B cell (primary cell): Measurements from ENCODE around the gene TFCP2. TPM values are rescaled to one million over a fixed set of nuclear protein-coding genes. Genes with fewer than 3 reads are reported as not detected.

Source experiments
- ATAC-seq: fragments of 200-7000 bp; cut with Tn5 transposase; one replicate; pipeline ENCODE4 v1.10.0; 2021; ENCODE audit warnings: low read depth, mild to moderate bottlenecking, moderate number of reproducible peaks, moderate library complexity
- CTCF ChIA-PET: fragments of 350-600 bp; sonication (Branson Sonifier 250); formaldehyde crosslinking; loops from one replicate; lab custom pipeline; 2021; ENCODE audit warnings: antibody characterized with exemption, inconsistent platforms; lab: Charles Lee
- POLR2A ChIA-PET: fragments of 350-600 bp; sonication (Branson Sonifier 250); formaldehyde crosslinking; loops from one replicate; lab custom pipeline; 2021; ENCODE audit warnings: antibody characterized with exemption; lab: Charles Lee
- DNase-seq: peaks from one replicate; pipeline ENCODE4 v3.0.0; 2013
- H2AFZ ChIP-seq: 2 replicates; pipeline ENCODE4 v1.6.1; 2012; ENCODE audit warnings: mild to moderate bottlenecking, low read depth, low read length; ENCODE audit not compliant: insufficient read depth, poor library complexity, severe bottlenecking
- H3K27ac ChIP-seq, 2 donors: 1 replicate in 1 of 2; 2 replicates in 1 of 2; pipeline ENCODE4 v1.5.1; 2012 to 2013; ENCODE audit warnings: low read length in 2 of 2, mild to moderate bottlenecking in 2 of 2, moderate library complexity in 1 of 2
- H3K27me3 ChIP-seq, 4 experiments: fragments of 200-600 bp in 1 of 4; sonication (generic) in 1 of 4; replicated peaks in 1 of 4; 1 replicate in 2 of 4; 2 replicates in 2 of 4; pipeline versions ENCODE4 v1.6.1 to v1.7.0; 2013 to 2016; ENCODE audit warnings: low read length in 3 of 4, mild to moderate bottlenecking in 2 of 4, mixed read lengths in 1 of 4, moderate library complexity in 1 of 4; ENCODE audit not compliant: insufficient read depth in 4 of 4, control insufficient read depth in 3 of 4; ENCODE audit errors: control extremely low read depth in 1 of 4
- H3K36me3 ChIP-seq, 2 experiments: replicated peaks in 1 of 2; 1 replicate in 1 of 2; 2 replicates in 1 of 2; pipeline versions ENCODE4 v1.6.1 to v1.7.1; 2013; ENCODE audit warnings: low read length in 1 of 2; ENCODE audit not compliant: insufficient read depth in 2 of 2, control insufficient read depth in 1 of 2; ENCODE audit errors: control extremely low read depth in 1 of 2, extremely low read depth in 1 of 2
- H3K4me1 ChIP-seq, 2 donors: fragments of 200-600 bp in 1 of 2; sonication (generic) in 1 of 2; 1 replicate in 1 of 2; 2 replicates in 1 of 2; pipeline versions ENCODE4 v1.5.1 to v1.6.1; 2013 to 2017; ENCODE audit warnings: low read length in 2 of 2; ENCODE audit not compliant: control insufficient read depth in 2 of 2, insufficient read depth in 2 of 2
- H3K4me2 ChIP-seq: replicated peaks from 2 replicates; pipeline ENCODE3; 2012; ENCODE audit warnings: mild to moderate bottlenecking, low read depth, low read length; ENCODE audit not compliant: poor library complexity, severe bottlenecking
- H3K4me3 ChIP-seq, 5 experiments: fragments of 200-600 bp in 1 of 5; sonication (generic) in 1 of 5; 1 replicate in 3 of 5; 2 replicates in 2 of 5; pipeline versions ENCODE4 v1.5.1 to v1.7.0; 2011 to 2016; ENCODE audit warnings: low read length in 4 of 5, mild to moderate bottlenecking in 4 of 5, low read depth in 2 of 5, control low read depth in 1 of 5, moderate library complexity in 1 of 5; ENCODE audit not compliant: insufficient read depth in 1 of 5; ENCODE audit errors: control extremely low read depth in 1 of 5, extremely low read depth in 1 of 5
- H3K79me2 ChIP-seq: fragments of 200-600 bp; sonication (generic); one replicate; pipeline ENCODE4 v1.6.0; 2016; ENCODE audit warnings: low read length; ENCODE audit not compliant: control insufficient read depth, insufficient read depth
- H3K9ac ChIP-seq: fragments of 200-600 bp; sonication (generic); 2 replicates; pipeline ENCODE4 v1.6.1; 2017; ENCODE audit warnings: mild to moderate bottlenecking, low read length, moderate library complexity
- H3K9me3 ChIP-seq, 3 donors: one replicate each; pipeline versions ENCODE4 v1.6.1 to v1.7.1; 2013; ENCODE audit warnings: low read length in 2 of 3; ENCODE audit not compliant: control insufficient read depth in 2 of 3, insufficient read depth in 1 of 3; ENCODE audit errors: control extremely low read depth in 1 of 3
- H4K20me1 ChIP-seq: 2 replicates; pipeline ENCODE4 v1.6.0; 2012; ENCODE audit warnings: mild to moderate bottlenecking, low read length; ENCODE audit not compliant: insufficient read depth, control insufficient read depth, poor library complexity, severe bottlenecking
- H3K27ac Mint-ChIP-seq: one replicate; pipeline ENCODE4 v1.8.0; 2021; ENCODE audit warnings: mixed read lengths
- H3K27me3 Mint-ChIP-seq: one replicate; pipeline ENCODE4 v1.8.0; 2021; ENCODE audit warnings: mixed read lengths
- H3K4me1 Mint-ChIP-seq: one replicate; pipeline ENCODE4 v1.8.0; 2021; ENCODE audit warnings: mixed read lengths
- H3K4me3 Mint-ChIP-seq: one replicate; pipeline ENCODE4 v1.8.0; 2021; ENCODE audit warnings: mixed read lengths
- H3K9me3 Mint-ChIP-seq: one replicate; pipeline ENCODE4 v1.8.0; 2022; ENCODE audit warnings: mixed read lengths; ENCODE audit not compliant: insufficient read depth
- CTCF ChIP-seq: fragments of 200-600 bp; IDR thresholded peaks from one replicate; pipeline ENCODE4 v1.8.0; 2022; ENCODE audit warnings: antibody characterized with exemption, mild to moderate bottlenecking
- EZH2 ChIP-seq: IDR thresholded peaks from 2 replicates; pipeline ENCODE4 v1.6.1; 2012; ENCODE audit warnings: borderline replicate concordance, low read depth, mild to moderate bottlenecking, moderate library complexity, low read length; ENCODE audit not compliant: insufficient read depth, poor library complexity, severe bottlenecking
- WGBS: methylation state at CpG from one replicate; pipeline ENCODE4 v1.1.5; 2013; ENCODE audit warnings: missing lambda C conversion rate; ENCODE audit not compliant: insufficient coverage; 5-methylcytosine and 5-hydroxymethylcytosine counted together
- intact Hi-C: fragments of 100-400 bp; cut with micrococcal nuclease; formaldehyde crosslinking; loops from one replicate; pipeline ENCODE4 v1.10.0; 2022
- polyA plus RNA-seq: library from polyadenylated mRNA; depleted of rRNA; stranded (reverse); fragments of >200 nt; gene quantifications from 2 replicates; pipeline ENCODE4 v1.2.3, GENCODE V29; 2012
- total RNA-seq, 2 donors: library from RNA; stranded (reverse); fragments of 120-200 nt in 1 of 2; gene quantifications; 1 replicate in 1 of 2; 2 replicates in 1 of 2; pipeline versions ENCODE4 v1.2.3 to v1.2.4, GENCODE V29; 2013 to 2022

The TFCP2 gene
- total and polyA plus RNA-seq, 2 donors (not counting 1 experiment from before 2014, with no cell fraction given): 12.1 to 38.8 TPM

- Histone ChIP-seq H3K4me1 (no peaks in the 10 kb centered on the region), H3K79me2 (no peaks in the 10 kb centered on the region), H3K9ac (no peak overlapping the region), H3K4me2 (no peak overlapping the region), H4K20me1 (no peaks in the 10 kb centered on the region), H3K9me3 (no peaks in the 10 kb centered on the region), H3K27me3 (no peaks in the 10 kb centered on the region), H3K36me3 (peaks cover 0 to 13% of the 10 kb centered on the region in 2 experiments), H2AFZ (no peak overlapping the region), H3K27ac (no peak overlapping the region), H3K4me3 (no peak overlapping the region)
- ChIA-PET CTCF (interaction anchor here (0.6 kb wide), 1 partner anchor 392 kb away, joined by 4 read pairs; no protein-coding TSS in a partner anchor), POLR2A (no interaction called here)
- no peak for TF ChIP-seq CTCF
- no peak for TF ChIP-seq EZH2
- DNase-seq: no peak
- WGBS: 89% methylated on average over 5 of the region's 7 CpGs
- H3K4me3 Mint-ChIP-seq: no peak overlapping the region
- no peaks in the 10 kb centered on the region for H3K9me3 Mint-ChIP-seq
- intact Hi-C loops: no loop called here
- H3K4me1 Mint-ChIP-seq: no peaks in the 10 kb centered on the region
- ATAC-seq: no peak
- H3K27ac Mint-ChIP-seq: no peak overlapping the region
- H3K27me3 Mint-ChIP-seq: no peaks in the 10 kb centered on the region
Measured at GRCh38 chr12:51195841-51196240, 22.9 kb upstream of the TFCP2 start.

DNA sequence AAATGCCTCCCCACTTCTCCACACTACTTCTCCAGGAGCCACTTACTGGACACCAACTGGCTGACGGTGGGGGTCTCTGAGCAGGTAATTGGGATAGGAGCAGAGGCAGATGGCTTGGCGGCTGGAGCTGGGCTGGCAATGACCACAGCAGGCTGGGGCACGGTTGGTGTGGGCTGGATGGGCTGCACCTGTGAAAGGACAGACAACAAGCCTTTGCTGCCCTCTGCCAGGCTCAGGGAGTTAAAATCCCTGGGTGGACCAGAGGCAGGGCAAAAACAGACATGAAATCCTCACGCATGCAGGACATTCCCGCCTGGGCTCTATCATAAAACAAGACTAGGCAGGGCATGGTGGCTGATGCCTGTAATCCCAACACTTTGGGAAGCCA lies 19.3 kb upstream of the TFCP2 start:
- no peak overlapping the region for H2AFZ ChIP-seq
- DNase-seq (no peak), ATAC-seq (no peak)
- intact Hi-C loops: no loop called here
- H3K27me3 ChIP-seq: no peaks in the 10 kb centered on the region
- ChIA-PET CTCF (no interaction called here), POLR2A (no interaction called here)
- Mint-ChIP-seq H3K9me3 (no peaks in the 10 kb centered on the region), H3K27ac (no peak overlapping the region), H3K27me3 (no peaks in the 10 kb centered on the region), H3K4me1 (peaks cover 19% of the 10 kb centered on the region), H3K4me3 (no peak overlapping the region)
- TF ChIP-seq CTCF: no peak
- no peak for TF ChIP-seq EZH2
- H3K36me3 ChIP-seq: peaks cover 0 to 16% of the 10 kb centered on the region in 2 experiments
- no peaks in the 10 kb centered on the region for H3K9me3 ChIP-seq
- no peak overlapping the region for H3K4me2 ChIP-seq
- H3K9ac ChIP-seq: no peak overlapping the region
- no peaks in the 10 kb centered on the region for H3K79me2 ChIP-seq
- no peak overlapping the region for H3K27ac ChIP-seq
- 98% methylated on average over 5 of the region's 5 CpGs for WGBS
- no peak overlapping the region for H3K4me3 ChIP-seq
- no peaks in the 10 kb centered on the region for H4K20me1 ChIP-seq
- peaks cover 17 to 21% of the 10 kb centered on the region in 2 donors for H3K4me1 ChIP-seq
